H1 (cell line): ENCODE measurements around the gene PIAS3. TPM values are rescaled to one million over a fixed set of nuclear protein-coding genes. Genes with fewer than 3 reads are reported as not detected.
A peak's percentile ranks its signal among the peaks of the same experiment; 100 is the strongest.

Experiments
- CTCF ChIA-PET: fragments of 300-600 bp; sonication (Branson Sonifier 250); formaldehyde crosslinking; loops from one replicate; lab custom pipeline; 2021; ENCODE audit not compliant: partially characterized antibody; lab: Charles Lee
- POLR2A ChIA-PET: fragments of 300-600 bp; sonication (Branson Sonifier 250); formaldehyde crosslinking; loops from one replicate; lab custom pipeline; 2021; ENCODE audit warnings: inconsistent platforms; ENCODE audit not compliant: partially characterized antibody; lab: Charles Lee
- DNase-seq, 2 experiments: peaks; one replicate each; pipeline versions ENCODE4 v3.0.0 to v3.0.0-alpha.2; 2010 to 2022; ENCODE audit warnings: low spot score in 2 of 2, low read depth in 1 of 2, mixed read lengths in 1 of 2
- FAIRE-seq: peaks from 2 replicates; lab custom pipeline; 2011; peaks lifted over from hg19 to GRCh38; lab: Jason Lieb, UNC
- H2AFZ ChIP-seq: 2 replicates; pipeline ENCODE4 v1.8.1; 2012; ENCODE audit warnings: low read length, inconsistent platforms
- H2AK5ac ChIP-seq: 2 replicates; pipeline ENCODE4 v1.6.1; 2013; ENCODE audit warnings: low read depth, low read length
- H2BK120ac ChIP-seq: replicated peaks from 2 replicates; pipeline ENCODE3; 2013; ENCODE audit warnings: low read depth, low read length, inconsistent platforms
- H2BK12ac ChIP-seq: 2 replicates; pipeline ENCODE4 v1.6.1; 2013; ENCODE audit warnings: low read depth, low read length
- H2BK15ac ChIP-seq: 2 replicates; pipeline ENCODE4 v1.6.1; 2013; ENCODE audit warnings: low read length
- H2BK20ac ChIP-seq: 2 replicates; pipeline ENCODE4 v1.6.1; 2013; ENCODE audit warnings: low read length
- H2BK5ac ChIP-seq: 2 replicates; pipeline ENCODE4 v1.6.1; 2013; ENCODE audit warnings: low read depth, low read length
- H3K14ac ChIP-seq: 2 replicates; pipeline ENCODE4 v1.6.1; 2013; ENCODE audit warnings: inconsistent platforms; ENCODE audit not compliant: insufficient read length
- H3K18ac ChIP-seq: 2 replicates; pipeline ENCODE4 v1.6.1; 2013; ENCODE audit warnings: low read length; ENCODE audit errors: extremely low read depth
- H3K23ac ChIP-seq: 2 replicates; pipeline ENCODE4 v1.6.1; 2013; ENCODE audit warnings: inconsistent platforms; ENCODE audit not compliant: insufficient read length
- H3K23me2 ChIP-seq: 2 replicates; pipeline ENCODE4 v1.6.1; 2013; ENCODE audit warnings: low read depth, low read length
- H3K27ac ChIP-seq: 2 replicates; pipeline ENCODE4 v1.6.1; 2011; ENCODE audit warnings: low read depth, low read length, inconsistent platforms
- H3K27me3 ChIP-seq, 4 experiments: replicated peaks in 1 of 4; 1 replicate in 1 of 4; 2 replicates in 3 of 4; pipeline versions ENCODE4 v1.6.1 to v1.8.1; 2011 to 2013; ENCODE audit warnings: low read length in 3 of 4, mild to moderate bottlenecking in 3 of 4, inconsistent platforms in 2 of 4, mixed read lengths in 2 of 4, moderate library complexity in 1 of 4; ENCODE audit not compliant: control insufficient read depth in 3 of 4, insufficient read depth in 3 of 4; ENCODE audit errors: extremely low read depth in 1 of 4
- H3K36me3 ChIP-seq, 4 experiments: 2 replicates each; pipeline versions ENCODE4 v1.6.1 to v1.8.1; 2011 to 2013; ENCODE audit warnings: mild to moderate bottlenecking in 4 of 4, low read length in 3 of 4, moderate library complexity in 2 of 4, control low read depth in 1 of 4, inconsistent platforms in 1 of 4; ENCODE audit not compliant: insufficient read depth in 4 of 4, control insufficient read depth in 2 of 4
- H3K4ac ChIP-seq: replicated peaks from 2 replicates; pipeline ENCODE3; 2013; ENCODE audit warnings: low read length, low read depth, mixed read lengths, inconsistent platforms; ENCODE audit not compliant: insufficient read length
- H3K4me1 ChIP-seq, 4 experiments: replicated peaks in 1 of 4; 1 replicate in 1 of 4; 2 replicates in 3 of 4; pipeline versions ENCODE4 v1.6.1 to v1.8.1; 2011 to 2013; ENCODE audit warnings: low read length in 3 of 4, inconsistent platforms in 2 of 4, mixed read lengths in 1 of 4; ENCODE audit not compliant: insufficient read depth in 4 of 4, control insufficient read depth in 3 of 4
- H3K4me2 ChIP-seq, 2 experiments: 2 replicates each; pipeline versions ENCODE4 v1.6.1 to v1.8.1; 2011 to 2013; ENCODE audit warnings: low read depth in 2 of 2, low read length in 2 of 2, control low read depth in 1 of 2, inconsistent platforms in 1 of 2, mild to moderate bottlenecking in 1 of 2; ENCODE audit not compliant: insufficient read depth in 1 of 2
- H3K4me3 ChIP-seq, 4 experiments: fragments of 200-600, 300-600 bp in 1 of 4; sonication (generic), shearing (Covaris generic), sonication (Bioruptor Twin) in 1 of 4; 2 replicates each; pipeline versions ENCODE4 v1.5.1 to v1.8.1; 2011 to 2016; ENCODE audit warnings: low read length in 4 of 4, low read depth in 3 of 4, control low read depth in 2 of 4, inconsistent platforms in 2 of 4, mild to moderate bottlenecking in 2 of 4, mixed read lengths in 1 of 4, moderate library complexity in 1 of 4; ENCODE audit not compliant: insufficient read depth in 2 of 4; ENCODE audit errors: extremely low read depth in 1 of 4
- H3K56ac ChIP-seq: replicated peaks from 2 replicates; pipeline ENCODE3; 2013; ENCODE audit warnings: low read depth, mild to moderate bottlenecking, mixed read lengths, low read length, inconsistent platforms; ENCODE audit not compliant: insufficient read length
- H3K79me1 ChIP-seq: 2 replicates; pipeline ENCODE4 v1.6.1; 2013; ENCODE audit warnings: low read depth, low read length, control low read depth
- H3K79me2 ChIP-seq, 2 experiments: 2 replicates each; pipeline versions ENCODE4 v1.6.1 to v1.8.1; 2012 to 2013; ENCODE audit warnings: low read length in 2 of 2, mild to moderate bottlenecking in 2 of 2, inconsistent platforms in 1 of 2; ENCODE audit not compliant: insufficient read depth in 2 of 2, control insufficient read depth in 1 of 2
- H3K9ac ChIP-seq, 4 experiments: replicated peaks in 1 of 4; 1 replicate in 1 of 4; 2 replicates in 3 of 4; pipeline versions ENCODE4 v1.6.1 to v1.8.1; 2011 to 2013; ENCODE audit warnings: low read depth in 3 of 4, low read length in 3 of 4, control low read depth in 2 of 4, mild to moderate bottlenecking in 2 of 4, moderate library complexity in 2 of 4, inconsistent platforms in 1 of 4; ENCODE audit errors: extremely low read depth in 1 of 4
- H3K9me3 ChIP-seq, 2 experiments: 2 replicates each; pipeline versions ENCODE4 v1.6.1 to v1.8.1; 2012 to 2013; ENCODE audit warnings: mild to moderate bottlenecking in 2 of 2, moderate library complexity in 2 of 2, control low read depth in 1 of 2, inconsistent platforms in 1 of 2, low read depth in 1 of 2, low read length in 1 of 2, mixed read lengths in 1 of 2; ENCODE audit not compliant: insufficient read depth in 2 of 2
- H4K20me1 ChIP-seq, 2 experiments: replicated peaks in 1 of 2; 2 replicates each; pipeline versions ENCODE3 to v1.8.1; 2011 to 2013; ENCODE audit warnings: inconsistent platforms in 2 of 2, low read length in 2 of 2, mild to moderate bottlenecking in 1 of 2; ENCODE audit not compliant: insufficient read depth in 2 of 2, control insufficient read depth in 1 of 2
- H4K5ac ChIP-seq: 2 replicates; pipeline ENCODE4 v1.6.1; 2013; ENCODE audit warnings: low read length, low read depth, mixed read lengths, inconsistent platforms; ENCODE audit not compliant: insufficient read length
- H4K8ac ChIP-seq: 2 replicates; pipeline ENCODE4 v1.8.0; 2013; ENCODE audit warnings: mild to moderate bottlenecking, moderate library complexity, low read length, inconsistent platforms; ENCODE audit not compliant: insufficient read depth; ENCODE audit errors: extremely low read depth
- H4K91ac ChIP-seq: replicated peaks from 2 replicates; pipeline ENCODE3; 2013; ENCODE audit warnings: low read length, mixed read lengths, inconsistent platforms; ENCODE audit not compliant: insufficient read length
- BCL11A ChIP-seq, 2 experiments: IDR thresholded peaks; one replicate each; pipeline ENCODE4 v1.6.1; 2011; ENCODE audit warnings: low read depth in 2 of 2, low read length in 2 of 2, mild to moderate bottlenecking in 2 of 2
- ZNF274 ChIP-seq: IDR thresholded peaks from 2 replicates; pipeline ENCODE4 v1.7.0; 2012; ENCODE audit warnings: low read length, borderline replicate concordance; ENCODE audit errors: extremely low read depth
- WGBS, 2 experiments: shearing (Covaris generic) in 1 of 2; methylation state at CpG; one replicate each; pipeline versions ENCODE4 v1.1.6 to v1.1.7; 2013 to 2015; ENCODE audit warnings: low lambda C conversion rate in 2 of 2, mixed read lengths in 2 of 2, inconsistent platforms in 1 of 2, low coverage in 1 of 2, missing lambda C conversion rate in 1 of 2; ENCODE audit not compliant: insufficient replicate concordance in 2 of 2, insufficient coverage in 1 of 2, insufficient read length in 1 of 2; ENCODE audit errors: extremely low coverage in 1 of 2, missing lambda C conversion rate in 1 of 2; 5-methylcytosine and 5-hydroxymethylcytosine counted together
- polyA plus RNA-seq, 7 experiments: library from polyadenylated mRNA; depleted of rRNA in 3 of 7; stranded (reverse) in 5 of 7; unstranded in 2 of 7; fragments of >200 nt in 5 of 7; fragments of 200-250 nt in 2 of 7; gene quantifications; 1 replicate in 5 of 7; 2 replicates in 1 of 7; 4 replicates in 1 of 7; pipeline versions ENCODE4 v1.2.1 to v1.2.3, GENCODE V29; 2011 to 2013; ENCODE audit warnings: missing spikeins in 2 of 7, mixed read lengths in 2 of 7
- total RNA-seq: library from RNA; stranded (reverse); fragmentation: NEBNext Ultra II Directional; extraction: Animal tissue kit (Norgen Biotek cat#: 25700); gene quantifications from 2 replicates; pipeline ENCODE4 v1.2.1, GENCODE V29; 2021

PIAS3 gene
- total and polyA plus RNA-seq, 2 of the 8 experiments (the other 6 are each of a cell fraction or from before 2014, with no cell fraction given): 36.7 to 49.9 TPM

- Histone ChIP-seq H3K56ac (no peak overlapping the region), H3K23me2 (0 out of 2 replicates have a peak, but pooled peaks cover 2% of the 10 kb centered on the region), H2BK120ac (no peak overlapping the region), H4K91ac (no peak overlapping the region), H3K36me3 (no peaks in the 10 kb centered on the region), H3K4me3 (no peak overlapping the region), H2BK12ac (no peak overlapping the region), H3K27ac (no peak overlapping the region), H2AFZ (no peak overlapping the region), H4K20me1 (no peaks in the 10 kb centered on the region), H2BK5ac (no peak overlapping the region), H3K4me2 (no peak overlapping the region), H3K23ac (no peak overlapping the region), H3K18ac (no peak overlapping the region), H3K79me1 (no peaks in the 10 kb centered on the region), H3K9me3 (no peaks in the 10 kb centered on the region), H3K9ac (no peak overlapping the region), H4K5ac (no peak overlapping the region), H3K27me3 (no peaks in the 10 kb centered on the region), H3K14ac (no peak overlapping the region), H2BK15ac (0 out of 2 replicates have a peak overlapping the region, but pooled peaks have one; percentile 81), H3K4me1 (peaks cover 0 to 6% (median 4%) of the 10 kb centered on the region in 4 experiments; a peak in 4 of 7 replicates), H2AK5ac (no peak overlapping the region), H3K79me2 (no peaks in the 10 kb centered on the region), H2BK20ac (no peak overlapping the region), H4K8ac (no peak overlapping the region), H3K4ac (no peak overlapping the region)
- no peak for FAIRE-seq
- TF ChIP-seq BCL11A (IDR thresholded peaks at IDR 0.05; ENCODE audit: low read depth in 2 of 2, low read length in 2 of 2): no peak
- no peak for TF ChIP-seq ZNF274
- POLR2A ChIA-PET: interaction anchor here (1.0 to 2.1 kb wide), 4 partner anchors 10 to 161 kb away, joined by 3 to 8 read pairs (median 4); partner anchors contain the start of gene NUDT17
- DNase-seq: no peak
- CTCF ChIA-PET: interaction anchor here (0.7 to 8.7 kb wide), 36 partner anchors 8 to 145 kb away, joined by 3 to 146 read pairs (median 8); partner anchors contain the start of genes ANKRD34A, ITGA10, LIX1L and NUDT17
- 73% methylated on average over 1 of the region's 1 CpG; no CpG with 5 or more reads in 1 of the 2 experiments for WGBS, 2 experiments
Measured at GRCh38 chr1:145891143-145891542, 32.3 kb upstream of the PIAS3 start.
